ENCODE data around the gene PDE8A. TPM values are rescaled to one million over a fixed set of nuclear protein-coding genes. Genes with fewer than 3 reads are reported as not detected.

Gene PDE8A
- total RNA-seq, 2 donors from 2014 or later = 63.3 to 85.3 TPM

GRCh38 chr15:85104584-85104983 is 122.9 kb downstream of the PDE8A start:
- DNase-seq = no peak
- Histone ChIP-seq H3K27ac (no peak overlapping the region), H3K4me1 (no peaks in the 10 kb centered on the region), H3K4me3 (no peak overlapping the region), H3K36me3 (no peaks in the 10 kb centered on the region), H3K9me3 (no peaks in the 10 kb centered on the region), H3K27me3 (no peaks in the 10 kb centered on the region), H3K9ac (ENCODE audit: low read depth in 2 of 2, low read length in 2 of 2) (no peak overlapping the region)
- intact Hi-C loops (cut with DNase I) = no loop called here
- TF ChIP-seq CTCF (IDR thresholded peaks at IDR 0.05) = no peak

GRCh38 chr15:85108136-85108535 is 126.5 kb downstream of the PDE8A start:
- Histone ChIP-seq H3K4me1 (no peaks in the 10 kb centered on the region), H3K36me3 (no peaks in the 10 kb centered on the region), H3K9ac (ENCODE audit: low read depth in 2 of 2, low read length in 2 of 2) (no peak overlapping the region), H3K4me3 (no peak overlapping the region), H3K27ac (no peak overlapping the region), H3K9me3 (no peaks in the 10 kb centered on the region), H3K27me3 (no peaks in the 10 kb centered on the region)
- intact Hi-C loops (cut with DNase I) = no loop called here
- TF ChIP-seq CTCF (IDR thresholded peaks at IDR 0.05) = no peak
- DNase-seq = no peak

- Histone ChIP-seq H3K4me3 (no peak overlapping the region), H3K27me3 (no peaks in the 10 kb centered on the region), H3K9me3 (no peaks in the 10 kb centered on the region), H3K9ac (ENCODE audit: low read depth in 2 of 2, low read length in 2 of 2) (no peak overlapping the region), H3K4me1 (no peaks in the 10 kb centered on the region), H3K27ac (no peak overlapping the region), H3K36me3 (no peaks in the 10 kb centered on the region)
- no peak for TF ChIP-seq CTCF (IDR thresholded peaks at IDR 0.05)
- intact Hi-C loops (cut with DNase I) = no loop called here
- no peak for DNase-seq
These were observed 127.7 kb downstream of the PDE8A start for GRCh38 chr15:85109333-85109732.

- Histone ChIP-seq H3K4me3 (no peak overlapping the region), H3K9me3 (no peaks in the 10 kb centered on the region), H3K36me3 (no peaks in the 10 kb centered on the region), H3K4me1 (no peaks in the 10 kb centered on the region), H3K9ac (ENCODE audit: low read depth in 2 of 2, low read length in 2 of 2) (no peak overlapping the region), H3K27ac (no peak overlapping the region), H3K27me3 (no peaks in the 10 kb centered on the region)
- intact Hi-C loops (cut with DNase I) = no loop called here
- no peak for TF ChIP-seq CTCF (IDR thresholded peaks at IDR 0.05)
- DNase-seq = no peak
These were observed 131.3 kb downstream of the PDE8A start for GRCh38 chr15:85112997-85113396.

- H3K36me3 ChIP-seq = no peaks in the 10 kb centered on the region
- no peak for DNase-seq
These were observed 133.2 kb downstream of the PDE8A start for GRCh38 chr15:85114886-85115285.

More at GRCh38 chr15:85114886-85115285, 133.2 kb downstream of the PDE8A start:
- no peaks in the 10 kb centered on the region for H3K9me3 ChIP-seq
- H3K4me3 ChIP-seq = no peak overlapping the region
- no peaks in the 10 kb centered on the region for H3K27me3 ChIP-seq
- no peaks in the 10 kb centered on the region for H3K4me1 ChIP-seq
- H3K27ac ChIP-seq = no peak overlapping the region
- no peak overlapping the region for H3K9ac ChIP-seq (ENCODE audit: low read depth in 2 of 2, low read length in 2 of 2)
- intact Hi-C loops (cut with DNase I) = no loop called here
- no peak for TF ChIP-seq CTCF (IDR thresholded peaks at IDR 0.05)
